Measurements from ENCODE around the gene SLC13A3. TPM values are rescaled to one million over a fixed set of nuclear protein-coding genes. Genes with fewer than 3 reads are reported as not detected.

SLC13A3 gene
- total RNA-seq, 1 donor from 2014 or later, result 2.9 TPM

DNA sequence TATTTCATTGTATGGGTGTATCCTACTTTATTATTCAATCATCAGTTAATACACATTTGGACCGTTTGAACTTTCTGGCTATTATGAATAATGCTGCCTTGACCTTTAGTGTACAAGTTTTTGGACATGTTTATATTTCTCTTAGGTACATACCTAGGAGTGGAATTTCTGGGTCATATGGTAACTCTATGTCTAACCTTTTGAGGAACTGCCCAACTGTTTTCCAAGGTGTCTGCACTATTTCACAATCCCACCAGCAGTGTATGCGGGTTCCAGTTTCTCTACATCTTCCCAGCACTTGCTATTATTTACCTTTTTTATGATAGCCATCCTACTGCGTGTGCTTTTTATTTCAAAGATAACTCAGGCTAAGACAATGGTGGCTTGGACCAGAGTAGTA, 14.3 kb upstream of the SLC13A3 start:
- Mint-ChIP-seq H3K27me3 (no peaks in the 10 kb centered on the region), H3K36me3 (ENCODE audit: insufficient read depth) (peaks cover 10% of the 10 kb centered on the region), H3K27ac (no peak overlapping the region), H3K4me3 (ENCODE audit: low read depth) (no peak overlapping the region), H3K4me1 (ENCODE audit: low read depth) (no peaks in the 10 kb centered on the region), H3K9me3 (ENCODE audit: low read depth) (peaks cover 9% of the 10 kb centered on the region)
- no peak for DNase-seq (ENCODE audit: low spot score, unreplicated experiment)
- TF ChIP-seq CTCF (IDR thresholded peaks at IDR 0.05; ENCODE audit: unreplicated experiment), result no peak

GRCh38 chr20:46663531-46663930, 12.3 kb upstream of the SLC13A3 start:
- H3K4me1 Mint-ChIP-seq (ENCODE audit: low read depth), result no peaks in the 10 kb centered on the region
- no peak for TF ChIP-seq CTCF (IDR thresholded peaks at IDR 0.05; ENCODE audit: unreplicated experiment)
- H3K4me3 Mint-ChIP-seq (ENCODE audit: low read depth), result no peak overlapping the region

DNA sequence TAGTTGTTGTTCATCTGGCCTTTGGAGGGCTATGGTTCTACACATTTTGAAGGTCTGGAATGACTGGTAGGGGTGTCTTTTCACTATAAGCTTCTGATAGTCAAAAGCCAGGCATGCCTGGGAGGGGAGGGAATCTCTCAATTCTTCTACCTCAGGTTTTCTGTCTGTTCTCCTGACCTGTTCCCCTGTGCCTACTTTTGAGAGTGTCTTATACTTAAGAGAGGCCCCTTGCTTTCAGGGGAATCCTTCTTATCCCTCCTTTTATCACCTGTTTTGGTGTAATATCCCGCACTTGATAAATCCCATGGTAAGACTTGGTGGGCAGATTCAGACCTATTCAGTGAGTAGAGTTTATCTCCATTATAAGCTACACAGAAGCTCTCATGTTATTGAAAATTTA, 10.4 kb upstream of the SLC13A3 start:
- Mint-ChIP-seq H3K27ac (no peak overlapping the region), H3K4me1 (ENCODE audit: low read depth) (no peaks in the 10 kb centered on the region)
- no peak for TF ChIP-seq CTCF (IDR thresholded peaks at IDR 0.05; ENCODE audit: unreplicated experiment)

More at GRCh38 chr20:46663531-46663930, 12.3 kb upstream of the SLC13A3 start:
- no peak overlapping the region for H3K27ac Mint-ChIP-seq
- DNase-seq (ENCODE audit: low spot score, unreplicated experiment), result no peak
- no peaks in the 10 kb centered on the region for H3K27me3 Mint-ChIP-seq
- H3K9me3 Mint-ChIP-seq (ENCODE audit: low read depth), result peaks cover 10% of the 10 kb centered on the region
- H3K36me3 Mint-ChIP-seq (ENCODE audit: insufficient read depth), result peaks cover 10% of the 10 kb centered on the region

GRCh38 chr20:46660487-46660886, 9.2 kb upstream of the SLC13A3 start:
- no peak overlapping the region for H3K27ac Mint-ChIP-seq

More for the DNA sequence above, 10.4 kb upstream of the SLC13A3 start:
- peaks cover 13% of the 10 kb centered on the region for H3K9me3 Mint-ChIP-seq (ENCODE audit: low read depth)
- no peak for DNase-seq (ENCODE audit: low spot score, unreplicated experiment)
- no peak overlapping the region for H3K4me3 Mint-ChIP-seq (ENCODE audit: low read depth)
- H3K27me3 Mint-ChIP-seq, result no peaks in the 10 kb centered on the region
- H3K36me3 Mint-ChIP-seq (ENCODE audit: insufficient read depth), result peaks cover 10% of the 10 kb centered on the region

GRCh38 chr20:46657618-46658017, 6.4 kb upstream of the SLC13A3 start:
- H3K36me3 Mint-ChIP-seq (ENCODE audit: insufficient read depth), result peaks cover 11% of the 10 kb centered on the region
- TF ChIP-seq CTCF (IDR thresholded peaks at IDR 0.05; ENCODE audit: unreplicated experiment), result no peak
- DNase-seq (ENCODE audit: low spot score, unreplicated experiment), result no peak
- H3K4me1 Mint-ChIP-seq (ENCODE audit: low read depth), result no peaks in the 10 kb centered on the region
- H3K27ac Mint-ChIP-seq, result no peak overlapping the region
- peaks cover 9% of the 10 kb centered on the region for H3K27me3 Mint-ChIP-seq
- H3K4me3 Mint-ChIP-seq (ENCODE audit: low read depth), result no peak overlapping the region
- peaks cover 14% of the 10 kb centered on the region for H3K9me3 Mint-ChIP-seq (ENCODE audit: low read depth)

More at GRCh38 chr20:46660487-46660886, 9.2 kb upstream of the SLC13A3 start:
- H3K36me3 Mint-ChIP-seq (ENCODE audit: insufficient read depth), result peaks cover 11% of the 10 kb centered on the region
- no peak for TF ChIP-seq CTCF (IDR thresholded peaks at IDR 0.05; ENCODE audit: unreplicated experiment)
- H3K9me3 Mint-ChIP-seq (ENCODE audit: low read depth), result peaks cover 14% of the 10 kb centered on the region
- H3K27me3 Mint-ChIP-seq, result no peaks in the 10 kb centered on the region
- H3K4me1 Mint-ChIP-seq (ENCODE audit: low read depth), result no peaks in the 10 kb centered on the region
- H3K4me3 Mint-ChIP-seq (ENCODE audit: low read depth), result no peak overlapping the region
- DNase-seq (ENCODE audit: low spot score, unreplicated experiment), result no peak

Measured in progenitor cell of endocrine pancreas (in vitro differentiated cells).